HPDE6-E6E7 (cell line): ENCODE results near the gene ATP5F1E.
A peak's percentile ranks its signal among the peaks of the same experiment; 100 is the strongest.
"Not testable (repeated sequence)": the region's sequence is repeated elsewhere in the genome, so short reads cannot be mapped to it uniquely, and the experiment has no call there.

ENCODE experiments used
- DNase-seq: peaks from one replicate; pipeline ENCODE4 v3.0.0; 2011; ENCODE audit warnings: missing footprints; ENCODE audit errors: extremely low spot score

Gene ATP5F1E

GRCh38 chr20:58989196-58989595, 42.9 kb downstream of the ATP5F1E start:
- DNase-seq = no peak

- no peak for DNase-seq
These were observed 43.6 kb downstream of the ATP5F1E start for GRCh38 chr20:58988565-58988882.

GRCh38 chr20:58987790-58988564, 44.2 kb downstream of the ATP5F1E start:
- no peak for DNase-seq

DNA sequence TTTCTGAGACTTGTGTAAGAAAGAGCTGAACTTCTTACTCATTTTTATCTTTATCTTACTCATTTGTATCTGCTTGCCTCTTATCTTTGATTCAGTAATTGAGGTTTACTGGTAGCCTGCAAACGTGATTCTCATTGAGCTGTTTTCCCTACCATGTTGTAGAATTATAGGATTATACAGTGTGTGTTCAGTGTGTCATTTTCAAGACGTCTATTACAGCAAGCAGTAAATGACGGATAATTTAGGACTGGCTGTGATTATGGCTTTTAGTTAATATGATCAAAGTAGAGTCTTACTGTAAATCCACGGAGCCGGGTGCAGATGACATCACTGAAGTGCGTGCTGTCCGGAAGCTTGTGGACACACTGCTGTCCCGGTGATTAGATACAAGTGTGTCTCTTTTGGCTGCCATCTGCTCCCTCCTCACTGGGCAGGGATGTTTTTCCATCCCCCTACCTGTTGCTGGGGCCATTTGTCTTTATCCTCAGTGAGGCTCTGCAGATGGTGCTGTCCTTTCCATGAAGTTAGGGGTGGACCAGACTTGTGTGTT, 45.1 kb downstream of the ATP5F1E start:
- DNase-seq = no peak

DNA sequence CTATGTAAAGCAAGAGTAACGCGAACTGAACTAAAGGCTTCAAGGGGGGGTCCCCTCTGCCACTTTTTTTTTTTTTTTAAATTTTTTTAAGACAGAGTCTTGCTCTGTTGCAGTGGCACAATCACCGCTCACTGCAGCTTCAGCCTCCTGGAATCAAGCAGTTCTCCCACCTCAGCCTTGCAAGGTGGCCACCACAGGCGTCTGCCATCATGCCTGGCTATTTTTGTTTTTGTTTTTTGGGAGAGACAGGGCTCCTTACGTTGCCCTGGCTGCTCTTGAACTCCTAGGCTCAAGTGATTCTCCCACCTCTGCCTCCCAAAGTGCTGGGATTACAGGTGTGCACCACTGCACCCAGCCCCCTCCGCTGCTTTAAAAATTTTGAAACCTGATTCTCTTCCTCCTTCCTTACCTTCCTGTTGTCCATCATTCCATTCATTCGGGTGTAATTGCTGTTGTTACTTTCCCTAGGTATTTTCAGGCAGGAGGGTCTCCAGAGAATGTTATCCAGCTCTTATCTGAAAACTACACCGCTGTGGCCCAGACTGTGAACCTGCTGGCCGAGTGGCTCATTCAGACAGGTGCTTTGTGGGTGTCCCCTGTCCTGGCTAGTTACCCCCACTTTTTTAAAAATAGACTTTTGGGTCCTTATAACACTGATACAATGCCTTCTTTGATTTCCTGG, 45.7 kb downstream of the ATP5F1E start:
- no peak for DNase-seq

GRCh38 chr20:58985656-58986055, 46.5 kb downstream of the ATP5F1E start:
- no peak for DNase-seq

DNA sequence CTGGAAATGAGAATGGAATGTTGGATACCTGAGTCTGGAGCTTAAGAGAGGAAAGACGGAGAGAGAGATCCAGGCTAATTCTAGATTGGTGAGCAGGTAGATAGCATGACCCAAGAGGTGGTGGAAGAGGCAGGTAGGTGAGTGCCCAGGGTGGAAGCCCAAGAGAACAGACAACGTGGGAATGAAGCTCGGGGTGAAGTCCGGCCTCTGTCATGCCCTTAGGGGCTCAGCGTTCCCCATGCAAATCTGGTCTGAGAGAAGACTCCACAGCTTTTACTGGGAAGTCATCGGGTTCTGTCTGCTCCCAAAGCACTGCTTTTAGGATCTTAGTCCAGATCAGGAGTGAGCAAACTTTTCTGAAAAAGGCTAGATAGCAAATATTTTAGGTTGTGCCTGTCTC, 47.4 kb downstream of the ATP5F1E start:
- DNase-seq = no peak

DNA sequence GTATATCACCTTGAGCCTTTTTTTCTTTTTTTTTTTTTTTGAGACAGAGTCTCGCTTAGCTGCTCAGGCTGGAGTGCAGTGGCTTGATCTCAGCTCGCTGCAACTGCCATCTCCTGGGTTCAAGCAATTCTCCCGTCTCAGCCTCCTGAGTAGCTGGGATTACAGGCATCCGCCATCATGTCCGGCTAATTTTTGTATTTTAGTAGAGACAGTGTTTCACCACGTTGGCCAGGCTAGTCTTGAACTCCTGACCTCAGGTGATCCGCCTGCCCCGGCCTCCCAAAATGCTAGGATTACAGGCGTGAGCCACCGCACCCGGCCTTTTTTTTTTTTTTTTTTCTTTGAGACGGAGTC, 49.0 kb downstream of the ATP5F1E start:
- not testable (repeated sequence) for DNase-seq

GRCh38 chr20:58982406-58983114, 49.6 kb downstream of the ATP5F1E start:
- no peak for DNase-seq

GRCh38 chr20:58981628-58982364, 50.3 kb downstream of the ATP5F1E start:
- peak; percentile 55 for DNase-seq

DNA sequence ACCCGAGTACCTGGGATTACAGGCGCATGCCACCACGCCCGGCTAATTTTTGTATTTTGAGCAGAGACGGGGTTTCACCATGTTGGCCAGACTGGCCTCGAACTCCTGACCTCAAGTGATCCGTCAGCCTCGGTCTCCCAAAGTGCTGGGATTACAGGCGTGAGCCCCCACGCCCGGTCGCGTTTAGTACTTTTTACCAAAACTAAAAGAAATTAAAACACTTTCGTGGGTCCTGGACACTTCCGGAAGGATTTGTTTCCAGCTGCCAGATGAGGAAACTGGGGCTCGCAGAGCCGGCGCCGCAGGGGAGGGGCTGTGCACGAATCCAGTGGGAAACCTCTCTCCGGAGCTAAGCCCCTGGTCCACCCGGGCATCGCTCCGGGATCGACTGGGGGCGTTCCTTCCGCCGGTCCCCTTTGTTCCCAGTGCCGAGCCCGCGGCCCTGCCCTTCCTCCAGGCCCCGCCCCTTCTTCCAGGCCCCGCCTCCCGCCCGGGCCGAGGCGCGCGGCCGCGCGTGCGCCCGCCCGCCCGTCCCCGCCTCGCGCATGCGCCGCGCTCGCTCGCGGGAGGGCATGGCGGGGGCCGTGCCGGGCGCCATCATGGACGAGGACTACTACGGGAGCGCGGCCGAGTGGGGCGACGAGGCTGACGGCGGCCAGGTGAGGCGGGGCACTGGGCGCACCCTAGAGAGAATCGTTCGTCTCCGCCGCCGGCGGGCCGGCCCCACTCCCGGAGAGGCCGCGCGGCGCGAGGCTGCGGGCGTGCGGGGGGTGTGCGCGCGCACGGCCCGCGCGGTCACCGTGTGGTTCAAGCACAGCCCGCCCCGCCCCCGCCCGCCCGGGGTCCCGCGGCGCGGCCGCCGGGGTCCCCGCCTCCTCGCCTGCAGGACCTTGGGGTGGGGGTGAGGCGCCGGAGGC, 51.2 kb downstream of the ATP5F1E start, which contains the start of gene NELFCD:
Gene NELFCD, plus strand, starts transcription at position 546 of the 917 bp plus-strand sequence. Its CDS starts 54 bp downstream, at position 600.
- DNase-seq = peak; percentile 99

GRCh38 chr20:58978351-58979190, 53.6 kb downstream of the ATP5F1E start:
- DNase-seq = no peak

DNA sequence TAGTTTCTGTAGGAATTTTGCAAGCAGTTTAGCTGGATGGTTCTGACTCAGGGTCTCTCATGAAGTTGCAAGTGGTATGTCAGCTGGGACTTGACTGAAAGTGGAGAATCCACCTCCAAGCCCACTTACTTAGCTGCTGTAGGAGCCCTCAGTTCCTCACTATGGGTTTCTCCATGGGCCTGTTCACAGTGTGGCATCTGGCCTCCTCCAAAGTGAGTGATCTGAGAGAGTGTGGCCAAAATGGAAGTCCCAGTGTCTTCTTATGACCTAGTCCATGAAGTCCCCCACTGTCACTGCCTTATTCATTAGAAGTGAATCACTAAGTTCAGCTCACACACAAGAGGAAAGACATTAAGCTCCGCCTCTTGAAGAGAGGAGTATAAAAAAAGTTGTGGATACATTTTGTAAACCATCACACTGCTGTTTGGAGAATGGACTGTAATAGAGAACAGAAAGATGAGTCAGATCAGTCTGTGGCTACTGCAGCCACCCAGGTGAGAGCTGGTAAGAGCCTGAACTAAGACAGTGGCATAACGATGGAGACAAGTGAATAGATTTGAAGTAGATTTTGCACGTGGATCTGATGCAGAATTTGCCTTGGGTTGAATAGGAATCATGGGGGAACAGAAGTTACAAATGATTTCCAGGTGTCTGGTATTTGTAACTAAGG, 55.9 kb downstream of the ATP5F1E start:
- DNase-seq = no peak
